Measurements from ENCODE around the gene G0S2. TPM values are rescaled to one million over a fixed set of nuclear protein-coding genes. Genes with fewer than 3 reads are reported as not detected.
A peak's percentile ranks its signal among the peaks of the same experiment; 100 is the strongest.

The G0S2 gene
- total and polyA plus RNA-seq, 9 of the 15 experiments (the other 6 are each of a cell fraction or from before 2014, with no cell fraction given): 0.18 to 65.6 (median 11.4) TPM

GRCh38 chr1:209672705-209673630, 2.2 kb upstream of the G0S2 start (continued):
- TF ChIP-seq SREBF2 (CRISPR knock-in tag; IDR thresholded peaks at IDR 0.05): 0 out of 2 replicates have a peak, but pooled peaks have one; percentile 65
- TF ChIP-seq ZNF395 (CRISPR knock-in tag; IDR thresholded peaks at IDR 0.05): 0 out of 2 replicates have a peak, but pooled peaks have one; percentile 70
- TF ChIP-seq CTBP1 (IDR thresholded peaks at IDR 0.05; ENCODE audit: borderline replicate concordance): peak; percentile 84
- no peak for TF ChIP-seq FOXK2 (conservative IDR thresholded peaks at IDR 0.05 in 1 of 2, IDR thresholded peaks at IDR 0.05 in 1 of 2; ENCODE audit: low read depth in 2 of 2)
- TF ChIP-seq, protein P1, sequence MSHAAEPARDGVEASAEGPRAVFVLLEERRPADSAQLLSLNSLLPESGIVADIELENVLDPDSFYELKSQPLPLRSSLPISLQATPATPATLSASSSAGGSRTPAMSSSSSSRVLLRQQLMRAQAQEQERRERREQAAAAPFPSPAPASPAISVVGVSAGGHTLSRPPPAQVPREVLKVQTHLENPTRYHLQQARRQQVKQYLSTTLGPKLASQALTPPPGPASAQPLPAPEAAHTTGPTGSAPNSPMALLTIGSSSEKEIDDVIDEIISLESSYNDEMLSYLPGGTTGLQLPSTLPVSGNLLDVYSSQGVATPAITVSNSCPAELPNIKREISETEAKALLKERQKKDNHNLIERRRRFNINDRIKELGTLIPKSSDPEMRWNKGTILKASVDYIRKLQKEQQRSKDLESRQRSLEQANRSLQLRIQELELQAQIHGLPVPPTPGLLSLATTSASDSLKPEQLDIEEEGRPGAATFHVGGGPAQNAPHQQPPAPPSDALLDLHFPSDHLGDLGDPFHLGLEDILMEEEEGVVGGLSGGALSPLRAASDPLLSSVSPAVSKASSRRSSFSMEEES (CRISPR knock-in tag; IDR thresholded peaks at IDR 0.05): peak; percentile 98
- 0 out of 2 replicates have a peak, but pooled peaks have one; percentile 17 for TF ChIP-seq RBFOX2 (IDR thresholded peaks at IDR 0.05; ENCODE audit: low read depth, low read length)
- TF ChIP-seq ETV1 (tag; conservative IDR thresholded peaks at IDR 0.05; ENCODE audit: low read depth): peak; percentile 39; the same call in 1 of the 2 replicates
- TF ChIP-seq, protein P2, sequence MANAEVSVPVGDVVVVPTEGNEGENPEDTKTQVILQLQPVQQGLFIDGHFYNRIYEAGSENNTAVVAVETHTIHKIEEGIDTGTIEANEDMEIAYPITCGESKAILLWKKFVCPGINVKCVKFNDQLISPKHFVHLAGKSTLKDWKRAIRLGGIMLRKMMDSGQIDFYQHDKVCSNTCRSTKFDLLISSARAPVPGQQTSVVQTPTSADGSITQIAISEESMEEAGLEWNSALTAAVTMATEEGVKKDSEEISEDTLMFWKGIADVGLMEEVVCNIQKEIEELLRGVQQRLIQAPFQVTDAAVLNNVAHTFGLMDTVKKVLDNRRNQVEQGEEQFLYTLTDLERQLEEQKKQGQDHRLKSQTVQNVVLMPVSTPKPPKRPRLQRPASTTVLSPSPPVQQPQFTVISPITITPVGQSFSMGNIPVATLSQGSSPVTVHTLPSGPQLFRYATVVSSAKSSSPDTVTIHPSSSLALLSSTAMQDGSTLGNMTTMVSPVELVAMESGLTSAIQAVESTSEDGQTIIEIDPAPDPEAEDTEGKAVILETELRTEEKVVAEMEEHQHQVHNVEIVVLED (CRISPR knock-in tag; IDR thresholded peaks at IDR 0.05): peak; percentile 39; the same call in 1 of the 2 replicates
- TF ChIP-seq PHF8 (IDR thresholded peaks at IDR 0.05; ENCODE audit: borderline replicate concordance, low read length): no peak
- no peak for TF ChIP-seq SAFB (IDR thresholded peaks at IDR 0.05; ENCODE audit: borderline replicate concordance, low read depth, low read length)
- TF ChIP-seq HCFC1 (IDR thresholded peaks at IDR 0.05; ENCODE audit: low read depth, low read length): no peak
- no peak for TF ChIP-seq FOXK1 (CRISPR knock-in tag; IDR thresholded peaks at IDR 0.05; ENCODE audit: borderline replicate concordance)
- no peak for TF ChIP-seq ARID3A (IDR thresholded peaks at IDR 0.05; ENCODE audit: borderline replicate concordance, low read depth, low read length)
- TF ChIP-seq, protein P3, sequence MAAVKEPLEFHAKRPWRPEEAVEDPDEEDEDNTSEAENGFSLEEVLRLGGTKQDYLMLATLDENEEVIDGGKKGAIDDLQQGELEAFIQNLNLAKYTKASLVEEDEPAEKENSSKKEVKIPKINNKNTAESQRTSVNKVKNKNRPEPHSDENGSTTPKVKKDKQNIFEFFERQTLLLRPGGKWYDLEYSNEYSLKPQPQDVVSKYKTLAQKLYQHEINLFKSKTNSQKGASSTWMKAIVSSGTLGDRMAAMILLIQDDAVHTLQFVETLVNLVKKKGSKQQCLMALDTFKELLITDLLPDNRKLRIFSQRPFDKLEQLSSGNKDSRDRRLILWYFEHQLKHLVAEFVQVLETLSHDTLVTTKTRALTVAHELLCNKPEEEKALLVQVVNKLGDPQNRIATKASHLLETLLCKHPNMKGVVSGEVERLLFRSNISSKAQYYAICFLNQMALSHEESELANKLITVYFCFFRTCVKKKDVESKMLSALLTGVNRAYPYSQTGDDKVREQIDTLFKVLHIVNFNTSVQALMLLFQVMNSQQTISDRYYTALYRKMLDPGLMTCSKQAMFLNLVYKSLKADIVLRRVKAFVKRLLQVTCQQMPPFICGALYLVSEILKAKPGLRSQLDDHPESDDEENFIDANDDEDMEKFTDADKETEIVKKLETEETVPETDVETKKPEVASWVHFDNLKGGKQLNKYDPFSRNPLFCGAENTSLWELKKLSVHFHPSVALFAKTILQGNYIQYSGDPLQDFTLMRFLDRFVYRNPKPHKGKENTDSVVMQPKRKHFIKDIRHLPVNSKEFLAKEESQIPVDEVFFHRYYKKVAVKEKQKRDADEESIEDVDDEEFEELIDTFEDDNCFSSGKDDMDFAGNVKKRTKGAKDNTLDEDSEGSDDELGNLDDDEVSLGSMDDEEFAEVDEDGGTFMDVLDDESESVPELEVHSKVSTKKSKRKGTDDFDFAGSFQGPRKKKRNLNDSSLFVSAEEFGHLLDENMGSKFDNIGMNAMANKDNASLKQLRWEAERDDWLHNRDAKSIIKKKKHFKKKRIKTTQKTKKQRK (IDR thresholded peaks at IDR 0.05; ENCODE audit: borderline replicate concordance, low read depth, low read length): no peak

All from K562 (cell line).